Mucosa of rectum (tissue), 2 donors: ENCODE data around the gene TMEM139.

Experiments used
- H3K27ac ChIP-seq, 2 donors: one replicate each; pipeline ENCODE4 v1.7.0; 2013; ENCODE audit warnings: inconsistent platforms in 2 of 2, low read depth in 2 of 2, low read length in 2 of 2
- H3K27me3 ChIP-seq, 2 donors: one replicate each; pipeline ENCODE4 v1.7.0; 2013; ENCODE audit warnings: low read length in 2 of 2; ENCODE audit not compliant: control insufficient read depth in 2 of 2, insufficient read depth in 2 of 2
- H3K36me3 ChIP-seq, 2 donors: one replicate each; pipeline ENCODE4 v1.7.0; 2013; ENCODE audit warnings: low read length in 2 of 2; ENCODE audit not compliant: control insufficient read depth in 2 of 2, insufficient read depth in 2 of 2
- H3K4me1 ChIP-seq, 2 donors: one replicate each; pipeline ENCODE4 v1.7.0; 2013; ENCODE audit warnings: low read length in 2 of 2, mild to moderate bottlenecking in 1 of 2; ENCODE audit not compliant: control insufficient read depth in 2 of 2, insufficient read depth in 2 of 2
- H3K4me3 ChIP-seq, 2 donors: one replicate each; pipeline ENCODE4 v1.7.0; 2013; ENCODE audit warnings: low read length in 2 of 2
- H3K9ac ChIP-seq, 2 donors: one replicate each; pipeline ENCODE4 v1.7.0; 2013; ENCODE audit warnings: low read length in 2 of 2, low read depth in 1 of 2, mild to moderate bottlenecking in 1 of 2
- H3K9me3 ChIP-seq, 2 donors: one replicate each; pipeline ENCODE4 v1.7.0; 2013; ENCODE audit warnings: low read length in 2 of 2; ENCODE audit not compliant: control insufficient read depth in 2 of 2
- donor health status: healthy.
- donor health status: Normal muscosa, but diverticular disease.

The TMEM139 gene

GRCh38 chr7:143320620-143321019 is 35.9 kb downstream of the TMEM139 start:
- Histone ChIP-seq H3K9ac (no peak overlapping the region), H3K4me1 (peaks cover 0 to 7% of the 10 kb centered on the region in 2 donors), H3K27me3 (no peaks in the 10 kb centered on the region), H3K9me3 (no peaks in the 10 kb centered on the region), H3K36me3 (no peaks in the 10 kb centered on the region), H3K4me3 (no peak overlapping the region), H3K27ac (no peak overlapping the region)

GRCh38 chr7:143321242-143321641 is 36.5 kb downstream of the TMEM139 start:
- no peak overlapping the region for H3K27ac ChIP-seq

GRCh38 chr7:143321734-143322133 is 37.0 kb downstream of the TMEM139 start:
- no peaks in the 10 kb centered on the region for H3K27me3 ChIP-seq
- H3K9ac ChIP-seq = no peak overlapping the region
- H3K4me3 ChIP-seq = no peak overlapping the region
- peaks cover 0 to 7% of the 10 kb centered on the region in 2 donors for H3K4me1 ChIP-seq
- no peaks in the 10 kb centered on the region for H3K9me3 ChIP-seq
- no peak overlapping the region for H3K27ac ChIP-seq
- H3K36me3 ChIP-seq = no peaks in the 10 kb centered on the region

More at GRCh38 chr7:143321242-143321641, 36.5 kb downstream of the TMEM139 start:
- peaks cover 0 to 7% of the 10 kb centered on the region in 2 donors for H3K4me1 ChIP-seq
- no peaks in the 10 kb centered on the region for H3K36me3 ChIP-seq
- no peak overlapping the region for H3K4me3 ChIP-seq
- no peaks in the 10 kb centered on the region for H3K9me3 ChIP-seq
- no peaks in the 10 kb centered on the region for H3K27me3 ChIP-seq
- no peak overlapping the region for H3K9ac ChIP-seq

- H3K36me3 ChIP-seq = no peaks in the 10 kb centered on the region
- H3K9ac ChIP-seq = no peak overlapping the region
- no peak overlapping the region for H3K27ac ChIP-seq
- no peaks in the 10 kb centered on the region for H3K27me3 ChIP-seq
- H3K4me3 ChIP-seq = no peak overlapping the region
- H3K9me3 ChIP-seq = no peaks in the 10 kb centered on the region
- peaks cover 0 to 7% of the 10 kb centered on the region in 2 donors for H3K4me1 ChIP-seq
Measured at GRCh38 chr7:143322760-143323633, 38.2 kb downstream of the TMEM139 start.

GRCh38 chr7:143323653-143324052 is 38.9 kb downstream of the TMEM139 start:
- Histone ChIP-seq H3K27me3 (no peaks in the 10 kb centered on the region), H3K9ac (no peak overlapping the region), H3K4me3 (no peak overlapping the region), H3K27ac (no peak overlapping the region), H3K9me3 (no peaks in the 10 kb centered on the region), H3K36me3 (no peaks in the 10 kb centered on the region), H3K4me1 (peaks cover 0 to 7% of the 10 kb centered on the region in 2 donors)

- Histone ChIP-seq H3K27me3 (no peaks in the 10 kb centered on the region), H3K27ac (no peak overlapping the region)
Measured at GRCh38 chr7:143325240-143325639, 40.5 kb downstream of the TMEM139 start.

GRCh38 chr7:143327903-143328302 is 43.1 kb downstream of the TMEM139 start:
- Histone ChIP-seq H3K27me3 (no peaks in the 10 kb centered on the region), H3K9me3 (no peaks in the 10 kb centered on the region), H3K36me3 (no peaks in the 10 kb centered on the region), H3K4me3 (no peak overlapping the region), H3K4me1 (no peaks in the 10 kb centered on the region), H3K27ac (no peak overlapping the region), H3K9ac (no peak overlapping the region)

More at GRCh38 chr7:143325240-143325639, 40.5 kb downstream of the TMEM139 start:
- H3K4me3 ChIP-seq = no peak overlapping the region
- no peak overlapping the region for H3K9ac ChIP-seq
- H3K36me3 ChIP-seq = no peaks in the 10 kb centered on the region
- no peaks in the 10 kb centered on the region for H3K9me3 ChIP-seq
- H3K4me1 ChIP-seq = peaks cover 0 to 7% of the 10 kb centered on the region in 2 donors

- H3K4me3 ChIP-seq = no peak overlapping the region
- no peak overlapping the region for H3K27ac ChIP-seq
- H3K9ac ChIP-seq = no peak overlapping the region
- H3K27me3 ChIP-seq = no peaks in the 10 kb centered on the region
- no peaks in the 10 kb centered on the region for H3K9me3 ChIP-seq
- H3K4me1 ChIP-seq = no peaks in the 10 kb centered on the region
- no peaks in the 10 kb centered on the region for H3K36me3 ChIP-seq
Measured at GRCh38 chr7:143329471-143330170, 44.9 kb downstream of the TMEM139 start.

GRCh38 chr7:143331179-143331801 is 46.5 kb downstream of the TMEM139 start:
- no peak overlapping the region for H3K27ac ChIP-seq
- no peak overlapping the region for H3K9ac ChIP-seq

GRCh38 chr7:143334244-143334643 is 49.5 kb downstream of the TMEM139 start:
- Histone ChIP-seq H3K4me1 (no peaks in the 10 kb centered on the region), H3K4me3 (no peak overlapping the region), H3K9me3 (no peaks in the 10 kb centered on the region), H3K27ac (no peak overlapping the region), H3K36me3 (no peaks in the 10 kb centered on the region), H3K27me3 (no peaks in the 10 kb centered on the region), H3K9ac (no peak overlapping the region)

More at GRCh38 chr7:143331179-143331801, 46.5 kb downstream of the TMEM139 start:
- Histone ChIP-seq H3K36me3 (no peaks in the 10 kb centered on the region), H3K27me3 (no peaks in the 10 kb centered on the region), H3K9me3 (no peaks in the 10 kb centered on the region), H3K4me1 (no peaks in the 10 kb centered on the region), H3K4me3 (no peak overlapping the region)
